ENCODE data around the gene ESPNL.

DNA sequence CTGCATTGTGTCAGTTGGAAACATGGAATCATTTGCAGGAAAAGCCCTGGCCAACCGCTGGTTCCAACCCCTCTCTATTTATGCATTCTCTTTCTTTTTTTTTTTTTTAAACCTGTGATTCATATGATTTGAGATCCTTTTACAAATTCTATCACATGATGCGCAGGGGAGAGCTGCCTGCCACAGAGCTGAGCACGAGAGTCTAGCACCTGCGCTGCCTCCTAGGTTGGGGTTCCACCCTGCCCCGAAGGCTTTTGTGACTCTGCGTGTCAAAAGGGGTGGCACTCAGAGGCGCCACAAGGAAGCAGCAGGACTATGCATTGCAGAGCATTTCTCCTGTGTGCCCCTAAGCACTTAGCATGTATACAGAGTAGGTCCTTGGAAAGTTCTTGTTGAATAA lies 17.3 kb upstream of the ESPNL start:
- TF ChIP-seq POLR2A (IDR thresholded peaks at IDR 0.05): no peak
- TF ChIP-seq, protein P1, sequence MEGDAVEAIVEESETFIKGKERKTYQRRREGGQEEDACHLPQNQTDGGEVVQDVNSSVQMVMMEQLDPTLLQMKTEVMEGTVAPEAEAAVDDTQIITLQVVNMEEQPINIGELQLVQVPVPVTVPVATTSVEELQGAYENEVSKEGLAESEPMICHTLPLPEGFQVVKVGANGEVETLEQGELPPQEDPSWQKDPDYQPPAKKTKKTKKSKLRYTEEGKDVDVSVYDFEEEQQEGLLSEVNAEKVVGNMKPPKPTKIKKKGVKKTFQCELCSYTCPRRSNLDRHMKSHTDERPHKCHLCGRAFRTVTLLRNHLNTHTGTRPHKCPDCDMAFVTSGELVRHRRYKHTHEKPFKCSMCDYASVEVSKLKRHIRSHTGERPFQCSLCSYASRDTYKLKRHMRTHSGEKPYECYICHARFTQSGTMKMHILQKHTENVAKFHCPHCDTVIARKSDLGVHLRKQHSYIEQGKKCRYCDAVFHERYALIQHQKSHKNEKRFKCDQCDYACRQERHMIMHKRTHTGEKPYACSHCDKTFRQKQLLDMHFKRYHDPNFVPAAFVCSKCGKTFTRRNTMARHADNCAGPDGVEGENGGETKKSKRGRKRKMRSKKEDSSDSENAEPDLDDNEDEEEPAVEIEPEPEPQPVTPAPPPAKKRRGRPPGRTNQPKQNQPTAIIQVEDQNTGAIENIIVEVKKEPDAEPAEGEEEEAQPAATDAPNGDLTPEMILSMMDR (IDR thresholded peaks at IDR 0.05): no peak
